ENCODE data around the gene BTRC.
"Not testable (repeated sequence)": the region's sequence is repeated elsewhere in the genome, so short reads cannot be mapped to it uniquely, and the experiment has no call there.

The BTRC gene

DNA sequence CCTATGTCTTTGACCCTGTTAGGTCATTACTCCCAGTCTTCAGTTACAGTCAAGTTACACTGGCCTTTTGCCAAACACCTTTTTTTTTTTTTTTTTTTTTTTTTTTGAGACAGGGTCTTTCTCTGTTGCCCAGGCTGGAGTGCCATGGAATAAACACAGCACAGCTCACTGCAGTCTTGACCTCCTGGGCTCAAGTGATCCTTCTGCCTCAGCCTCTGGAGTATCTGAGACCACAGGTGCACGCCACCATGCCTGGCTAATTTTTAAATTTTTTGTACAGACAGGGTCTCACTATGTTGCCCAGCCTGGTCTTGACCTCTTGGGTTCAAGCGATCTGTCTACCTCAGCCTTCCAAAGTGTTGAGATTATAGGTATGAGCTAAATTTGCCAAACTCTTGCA lies 35.6 kb downstream of the BTRC start:
- not testable (repeated sequence) for H3K9ac ChIP-seq (ENCODE audit: low read depth, low read length); H3K27me3 ChIP-seq (ENCODE audit: control insufficient read depth, insufficient read depth, low read length); H3K4me3 ChIP-seq (ENCODE audit: low read depth, low read length); H3K27ac ChIP-seq (ENCODE audit: low read depth, low read length); H3K4me1 ChIP-seq (ENCODE audit: control insufficient read depth, insufficient read depth, low read length); H3K36me3 ChIP-seq (ENCODE audit: control insufficient read depth, insufficient read depth, low read length); H3K9me3 ChIP-seq (ENCODE audit: control insufficient read depth, insufficient read depth, low read length)

GRCh38 chr10:101389986-101390531 lies 36.1 kb downstream of the BTRC start:
- no peaks in the 10 kb centered on the region for H3K4me1 ChIP-seq (ENCODE audit: control insufficient read depth, insufficient read depth, low read length)
- no peaks in the 10 kb centered on the region for H3K27me3 ChIP-seq (ENCODE audit: control insufficient read depth, insufficient read depth, low read length)
- H3K36me3 ChIP-seq (ENCODE audit: control insufficient read depth, insufficient read depth, low read length), result no peaks in the 10 kb centered on the region
- H3K4me3 ChIP-seq (ENCODE audit: low read depth, low read length), result no peak overlapping the region
- no peak overlapping the region for H3K27ac ChIP-seq (ENCODE audit: low read depth, low read length)
- no peak overlapping the region for H3K9ac ChIP-seq (ENCODE audit: low read depth, low read length)
- no peaks in the 10 kb centered on the region for H3K9me3 ChIP-seq (ENCODE audit: control insufficient read depth, insufficient read depth, low read length)

DNA sequence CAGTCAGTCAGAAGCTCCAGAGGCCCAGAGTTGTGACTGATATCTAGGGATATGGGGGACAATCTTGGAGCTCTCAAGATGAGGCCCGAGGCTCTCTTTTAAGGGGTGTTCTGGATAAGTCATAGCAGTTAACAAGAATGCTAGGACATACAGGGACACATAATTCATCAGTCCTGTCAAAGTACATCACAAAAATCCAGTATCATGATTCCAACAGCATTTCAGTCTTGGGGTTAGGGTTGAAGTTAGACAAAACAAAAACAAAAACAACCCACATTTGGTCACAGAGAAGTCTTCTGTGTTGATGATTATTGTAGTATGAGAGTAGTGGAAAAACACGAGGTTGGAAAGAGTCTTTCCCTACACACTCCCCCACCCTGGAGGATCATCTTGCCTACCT lies 39.4 kb downstream of the BTRC start:
- no peak overlapping the region for H3K4me3 ChIP-seq (ENCODE audit: low read depth, low read length)
- no peaks in the 10 kb centered on the region for H3K4me1 ChIP-seq (ENCODE audit: control insufficient read depth, insufficient read depth, low read length)
- H3K27me3 ChIP-seq (ENCODE audit: control insufficient read depth, insufficient read depth, low read length), result no peaks in the 10 kb centered on the region
- H3K27ac ChIP-seq (ENCODE audit: low read depth, low read length), result no peak overlapping the region
- no peak overlapping the region for H3K9ac ChIP-seq (ENCODE audit: low read depth, low read length)
- no peaks in the 10 kb centered on the region for H3K36me3 ChIP-seq (ENCODE audit: control insufficient read depth, insufficient read depth, low read length)
- no peaks in the 10 kb centered on the region for H3K9me3 ChIP-seq (ENCODE audit: control insufficient read depth, insufficient read depth, low read length)

DNA sequence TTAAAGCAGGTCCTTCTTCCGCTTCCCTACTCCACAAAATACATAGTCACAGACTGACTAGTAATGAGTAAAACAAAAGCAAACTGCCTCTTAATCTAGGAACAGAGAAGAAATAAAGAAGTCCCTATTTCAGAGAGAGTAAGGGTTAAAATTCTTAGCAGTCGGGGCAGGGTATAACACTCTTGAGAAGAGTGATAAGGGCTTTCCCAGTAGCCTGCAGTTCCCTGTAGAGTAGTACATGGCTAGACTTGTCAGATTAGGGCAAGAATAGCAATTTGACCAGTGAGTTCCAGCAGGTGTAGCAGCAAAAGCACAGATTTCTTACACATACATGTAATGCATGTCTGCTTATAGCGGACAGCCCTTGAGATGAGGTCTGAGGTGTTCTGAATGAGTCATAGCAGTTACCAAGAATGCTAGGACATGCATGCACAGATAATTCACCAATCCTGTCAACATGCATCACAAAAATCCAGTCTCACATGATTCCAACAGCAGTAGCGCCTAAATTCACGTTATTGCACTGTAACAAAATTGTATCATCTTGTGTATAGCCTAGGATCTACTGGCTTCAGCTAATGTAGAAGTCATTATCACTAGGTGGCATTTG lies 40.7 kb downstream of the BTRC start:
- Histone ChIP-seq H3K9me3 (ENCODE audit: control insufficient read depth, insufficient read depth, low read length) (no peaks in the 10 kb centered on the region), H3K27me3 (ENCODE audit: control insufficient read depth, insufficient read depth, low read length) (no peaks in the 10 kb centered on the region), H3K4me3 (ENCODE audit: low read depth, low read length) (no peak overlapping the region), H3K36me3 (ENCODE audit: control insufficient read depth, insufficient read depth, low read length) (no peaks in the 10 kb centered on the region), H3K4me1 (ENCODE audit: control insufficient read depth, insufficient read depth, low read length) (no peaks in the 10 kb centered on the region), H3K9ac (ENCODE audit: low read depth, low read length) (no peak overlapping the region), H3K27ac (ENCODE audit: low read depth, low read length) (no peak overlapping the region)

DNA sequence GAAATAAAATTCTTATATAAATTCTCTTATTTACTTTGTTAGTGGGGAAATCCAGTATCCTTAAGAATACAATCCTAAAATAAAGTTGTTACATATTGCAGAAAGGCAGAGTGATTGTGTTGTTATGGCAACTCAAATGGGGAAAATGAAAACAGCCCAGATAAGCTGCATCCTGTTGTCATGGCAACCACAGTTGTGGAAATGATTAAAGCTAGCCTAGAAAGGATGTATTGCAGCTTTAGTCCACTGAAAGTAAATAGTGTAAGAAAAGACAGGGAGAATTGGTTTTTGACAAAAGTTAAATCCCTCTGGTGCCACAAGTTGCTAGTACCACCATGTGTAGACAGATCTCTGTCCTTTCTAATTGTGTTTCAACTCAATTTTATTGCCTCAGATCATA lies 43.2 kb downstream of the BTRC start:
- peaks cover 4% of the 10 kb centered on the region; the same call in 1 of the 2 replicates for H3K4me1 ChIP-seq (ENCODE audit: control insufficient read depth, insufficient read depth, low read length)
- H3K27me3 ChIP-seq (ENCODE audit: control insufficient read depth, insufficient read depth, low read length), result no peaks in the 10 kb centered on the region
- no peak overlapping the region for H3K27ac ChIP-seq (ENCODE audit: low read depth, low read length)
- no peak overlapping the region for H3K9ac ChIP-seq (ENCODE audit: low read depth, low read length)
- H3K9me3 ChIP-seq (ENCODE audit: control insufficient read depth, insufficient read depth, low read length), result no peaks in the 10 kb centered on the region
- H3K4me3 ChIP-seq (ENCODE audit: low read depth, low read length), result no peak overlapping the region
- H3K36me3 ChIP-seq (ENCODE audit: control insufficient read depth, insufficient read depth, low read length), result no peaks in the 10 kb centered on the region

- H3K9me3 ChIP-seq (ENCODE audit: control insufficient read depth, insufficient read depth, low read length), result no peaks in the 10 kb centered on the region
- no peak overlapping the region for H3K9ac ChIP-seq (ENCODE audit: low read depth, low read length)
- H3K4me1 ChIP-seq (ENCODE audit: control insufficient read depth, insufficient read depth, low read length), result peaks cover 12% of the 10 kb centered on the region; the same call in 1 of the 2 replicates
- H3K27ac ChIP-seq (ENCODE audit: low read depth, low read length), result no peak overlapping the region
- no peaks in the 10 kb centered on the region for H3K36me3 ChIP-seq (ENCODE audit: control insufficient read depth, insufficient read depth, low read length)
- no peaks in the 10 kb centered on the region for H3K27me3 ChIP-seq (ENCODE audit: control insufficient read depth, insufficient read depth, low read length)
- no peak overlapping the region for H3K4me3 ChIP-seq (ENCODE audit: low read depth, low read length)
Observed at GRCh38 chr10:101400585-101400984, 46.6 kb downstream of the BTRC start.

GRCh38 chr10:101402711-101403110 lies 48.7 kb downstream of the BTRC start:
- peaks cover 12% of the 10 kb centered on the region; the same call in 1 of the 2 replicates for H3K4me1 ChIP-seq (ENCODE audit: control insufficient read depth, insufficient read depth, low read length)
- no peak overlapping the region for H3K9ac ChIP-seq (ENCODE audit: low read depth, low read length)
- H3K4me3 ChIP-seq (ENCODE audit: low read depth, low read length), result no peak overlapping the region
- no peaks in the 10 kb centered on the region for H3K36me3 ChIP-seq (ENCODE audit: control insufficient read depth, insufficient read depth, low read length)
- no peaks in the 10 kb centered on the region for H3K9me3 ChIP-seq (ENCODE audit: control insufficient read depth, insufficient read depth, low read length)
- H3K27me3 ChIP-seq (ENCODE audit: control insufficient read depth, insufficient read depth, low read length), result no peaks in the 10 kb centered on the region
- H3K27ac ChIP-seq (ENCODE audit: low read depth, low read length), result no peak overlapping the region

DNA sequence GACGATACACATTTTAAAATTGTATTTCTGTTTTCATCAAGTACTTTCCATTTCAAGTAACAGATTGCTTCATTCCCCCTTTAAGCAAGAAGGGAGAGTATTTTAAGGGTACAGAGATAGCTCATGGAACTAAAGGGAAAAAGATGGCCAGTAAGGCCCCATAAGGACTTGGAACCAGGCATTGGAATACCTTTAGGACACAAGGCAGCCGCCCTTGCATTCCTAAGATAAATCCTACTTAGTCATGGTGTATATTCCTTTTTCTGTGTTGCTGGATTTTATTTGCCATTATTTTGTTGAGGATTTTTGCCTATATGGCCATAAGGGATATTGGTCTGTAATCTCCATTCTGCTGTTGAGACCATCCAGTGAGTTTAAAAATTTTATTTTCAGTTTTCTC lies 49.2 kb downstream of the BTRC start:
- Histone ChIP-seq H3K36me3 (ENCODE audit: control insufficient read depth, insufficient read depth, low read length) (no peaks in the 10 kb centered on the region), H3K9me3 (ENCODE audit: control insufficient read depth, insufficient read depth, low read length) (no peaks in the 10 kb centered on the region), H3K27me3 (ENCODE audit: control insufficient read depth, insufficient read depth, low read length) (no peaks in the 10 kb centered on the region), H3K4me3 (ENCODE audit: low read depth, low read length) (no peak overlapping the region), H3K27ac (ENCODE audit: low read depth, low read length) (no peak overlapping the region), H3K9ac (ENCODE audit: low read depth, low read length) (no peak overlapping the region), H3K4me1 (ENCODE audit: control insufficient read depth, insufficient read depth, low read length) (peaks cover 12% of the 10 kb centered on the region; the same call in 1 of the 2 replicates)

DNA sequence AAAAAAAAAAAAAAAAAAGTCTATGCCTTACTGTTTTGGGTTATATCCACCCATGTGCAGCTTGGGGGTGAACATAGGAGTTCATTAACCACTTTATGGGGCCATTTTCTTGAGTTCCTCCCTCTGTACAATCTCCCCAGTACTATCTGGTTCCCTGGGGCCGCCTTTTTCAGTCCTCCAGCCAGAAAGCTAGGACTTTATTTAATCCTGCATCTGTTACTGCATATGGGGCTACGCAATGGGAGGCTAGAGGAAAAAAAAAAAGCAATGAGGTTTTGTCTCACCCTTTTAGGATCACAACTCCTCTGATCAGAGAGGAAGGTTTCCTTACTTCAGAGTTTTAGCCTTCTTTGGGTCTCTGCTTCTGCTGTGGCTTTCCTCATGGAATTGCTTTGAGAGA lies 51.0 kb downstream of the BTRC start:
- Histone ChIP-seq H3K27ac (ENCODE audit: low read depth, low read length) (no peak overlapping the region), H3K4me1 (ENCODE audit: control insufficient read depth, insufficient read depth, low read length) (peaks cover 12% of the 10 kb centered on the region; the same call in 1 of the 2 replicates), H3K4me3 (ENCODE audit: low read depth, low read length) (no peak overlapping the region), H3K27me3 (ENCODE audit: control insufficient read depth, insufficient read depth, low read length) (no peaks in the 10 kb centered on the region), H3K36me3 (ENCODE audit: control insufficient read depth, insufficient read depth, low read length) (no peaks in the 10 kb centered on the region; the same call in 1 of the 2 replicates), H3K9ac (ENCODE audit: low read depth, low read length) (no peak overlapping the region), H3K9me3 (ENCODE audit: control insufficient read depth, insufficient read depth, low read length) (no peaks in the 10 kb centered on the region)

DNA sequence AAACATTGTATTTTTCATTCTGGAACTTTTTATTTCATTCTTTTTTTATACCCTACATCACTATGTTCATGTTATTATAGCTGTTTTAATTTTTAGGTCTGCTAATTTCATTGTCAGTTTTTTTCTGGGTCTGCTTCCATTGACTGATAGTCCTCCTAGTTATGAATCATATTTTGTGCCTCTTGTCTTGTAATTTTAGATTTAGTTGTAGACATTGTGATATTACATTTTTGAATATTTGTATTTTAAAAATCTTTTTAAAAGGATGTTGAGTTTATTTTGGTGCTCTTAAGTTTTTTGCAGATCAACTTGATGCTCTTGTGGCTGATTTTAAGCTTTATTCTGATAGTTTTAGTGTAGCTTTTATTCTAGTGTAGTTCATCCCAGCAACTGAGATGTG lies 57.6 kb downstream of the BTRC start:
- no peak overlapping the region for H3K27ac ChIP-seq (ENCODE audit: low read depth, low read length)

GRCh38 chr10:101414034-101414433 lies 60.1 kb downstream of the BTRC start:
- no peaks in the 10 kb centered on the region; the same call in 1 of the 2 replicates for H3K36me3 ChIP-seq (ENCODE audit: control insufficient read depth, insufficient read depth, low read length)
- H3K27ac ChIP-seq (ENCODE audit: low read depth, low read length), result no peak overlapping the region
- no peak overlapping the region for H3K9ac ChIP-seq (ENCODE audit: low read depth, low read length)
- no peaks in the 10 kb centered on the region for H3K4me1 ChIP-seq (ENCODE audit: control insufficient read depth, insufficient read depth, low read length)
- no peak overlapping the region for H3K4me3 ChIP-seq (ENCODE audit: low read depth, low read length)
- H3K9me3 ChIP-seq (ENCODE audit: control insufficient read depth, insufficient read depth, low read length), result no peaks in the 10 kb centered on the region
- no peaks in the 10 kb centered on the region for H3K27me3 ChIP-seq (ENCODE audit: control insufficient read depth, insufficient read depth, low read length)

More for the DNA sequence above, 57.6 kb downstream of the BTRC start:
- H3K4me3 ChIP-seq (ENCODE audit: low read depth, low read length), result no peak overlapping the region
- no peak overlapping the region for H3K9ac ChIP-seq (ENCODE audit: low read depth, low read length)
- H3K36me3 ChIP-seq (ENCODE audit: control insufficient read depth, insufficient read depth, low read length), result no peaks in the 10 kb centered on the region; the same call in 1 of the 2 replicates
- no peaks in the 10 kb centered on the region for H3K27me3 ChIP-seq (ENCODE audit: control insufficient read depth, insufficient read depth, low read length)
- H3K9me3 ChIP-seq (ENCODE audit: control insufficient read depth, insufficient read depth, low read length), result no peaks in the 10 kb centered on the region
- H3K4me1 ChIP-seq (ENCODE audit: control insufficient read depth, insufficient read depth, low read length), result no peaks in the 10 kb centered on the region

All from HUES48 (cell line).